Keratinocyte (primary cell): ENCODE results near the gene PRSS50.

Source experiments
- EZH2 ChIP-seq: IDR thresholded peaks from one replicate; pipeline ENCODE4 v1.6.1; 2012; ENCODE audit warnings: inconsistent platforms, mild to moderate bottlenecking, low read length, moderate library complexity
- TF ChIP-seq, protein P1 (sequence below), 3 experiments: IDR thresholded peaks in 1 of 3; conservative IDR thresholded peaks in 1 of 3; optimal IDR thresholded peaks in 1 of 3; 2 replicates in 2 of 3; 3 replicates in 1 of 3; pipeline versions ENCODE3 to v1.5.1; 2011; ENCODE audit warnings: low read length in 3 of 3, mild to moderate bottlenecking in 3 of 3, moderate library complexity in 2 of 3, control low read depth in 1 of 3, inconsistent platforms in 1 of 3; ENCODE audit not compliant: insufficient read depth in 2 of 3; ENCODE audit errors: extremely low read depth in 1 of 3

DNA sequence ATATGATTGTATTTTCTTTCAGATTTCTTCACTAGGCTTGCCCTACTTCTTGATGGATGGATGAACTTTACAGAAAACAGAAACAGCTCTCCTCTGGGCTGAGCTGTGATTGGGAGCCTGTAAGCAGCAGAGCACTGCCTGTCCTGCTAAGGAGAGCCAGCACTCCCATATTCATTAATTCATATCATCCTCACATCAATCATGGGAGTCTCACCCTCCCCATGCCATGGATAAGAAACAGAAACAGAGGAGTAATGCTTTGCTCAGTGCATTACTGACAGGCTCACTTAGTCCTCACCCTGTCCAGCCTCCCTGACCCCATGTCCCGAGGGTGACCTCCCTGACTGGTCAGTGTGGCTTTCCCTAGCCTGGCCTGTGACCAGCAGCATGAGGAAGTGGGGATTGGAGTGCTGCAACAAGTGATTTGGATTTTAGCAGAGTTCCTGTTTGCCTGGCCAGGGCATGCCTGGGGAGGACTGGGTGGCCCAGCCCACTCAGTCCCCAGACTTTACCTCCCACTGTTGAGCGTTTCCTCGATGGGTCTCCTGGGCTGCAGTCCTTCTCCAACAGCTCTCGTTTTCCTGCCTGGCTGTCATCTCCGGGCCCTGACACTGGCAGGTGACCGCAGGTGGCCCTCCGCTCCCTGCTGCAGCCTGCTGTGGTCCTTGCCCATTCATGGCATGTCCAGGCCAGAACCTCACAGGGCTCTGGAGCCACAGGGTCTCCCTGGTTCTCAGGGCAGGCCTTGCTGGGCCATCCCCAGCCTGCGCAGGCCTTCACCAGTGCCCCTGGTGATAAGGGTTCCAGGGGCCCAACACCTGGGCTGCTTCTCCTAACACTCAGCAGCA lies 17.8 kb downstream of the PRSS50 start:
- TF ChIP-seq, protein P1, sequence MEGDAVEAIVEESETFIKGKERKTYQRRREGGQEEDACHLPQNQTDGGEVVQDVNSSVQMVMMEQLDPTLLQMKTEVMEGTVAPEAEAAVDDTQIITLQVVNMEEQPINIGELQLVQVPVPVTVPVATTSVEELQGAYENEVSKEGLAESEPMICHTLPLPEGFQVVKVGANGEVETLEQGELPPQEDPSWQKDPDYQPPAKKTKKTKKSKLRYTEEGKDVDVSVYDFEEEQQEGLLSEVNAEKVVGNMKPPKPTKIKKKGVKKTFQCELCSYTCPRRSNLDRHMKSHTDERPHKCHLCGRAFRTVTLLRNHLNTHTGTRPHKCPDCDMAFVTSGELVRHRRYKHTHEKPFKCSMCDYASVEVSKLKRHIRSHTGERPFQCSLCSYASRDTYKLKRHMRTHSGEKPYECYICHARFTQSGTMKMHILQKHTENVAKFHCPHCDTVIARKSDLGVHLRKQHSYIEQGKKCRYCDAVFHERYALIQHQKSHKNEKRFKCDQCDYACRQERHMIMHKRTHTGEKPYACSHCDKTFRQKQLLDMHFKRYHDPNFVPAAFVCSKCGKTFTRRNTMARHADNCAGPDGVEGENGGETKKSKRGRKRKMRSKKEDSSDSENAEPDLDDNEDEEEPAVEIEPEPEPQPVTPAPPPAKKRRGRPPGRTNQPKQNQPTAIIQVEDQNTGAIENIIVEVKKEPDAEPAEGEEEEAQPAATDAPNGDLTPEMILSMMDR (optimal IDR thresholded peaks at IDR 0.05 in 1 of 3, IDR thresholded peaks at IDR 0.05 in 1 of 3, conservative IDR thresholded peaks at IDR 0.05 in 1 of 3; ENCODE audit: extremely low read depth in 1 of 3, insufficient read depth in 2 of 3, low read length in 3 of 3), result no peak
- no peak for TF ChIP-seq EZH2
